Measurements from ENCODE around the gene C2CD4B. TPM values are rescaled to one million over a fixed set of nuclear protein-coding genes. Genes with fewer than 3 reads are reported as not detected.

The C2CD4B gene
- total RNA-seq, 8 experiments from 2014 or later = 0.11 to 0.87 (median 0.45) TPM; not detected in 3

GRCh38 chr15:62173215-62173614, 8.1 kb upstream of the C2CD4B start:
- ATAC-seq (replicated peaks in 6 of 8) = no peak
- in situ Hi-C loops (cut with MboI; ENCODE audit: low pct_unique_long_range_greater_than_20kb in 2 of 9, low sequenced_read_pairs in 9 of 9, unreplicated experiment in 9 of 9) = no loop called here
- H3K27ac ChIP-seq = no peak overlapping the region
- no peak overlapping the region for H3K4me3 ChIP-seq
- H3K4me1 ChIP-seq (replicated peaks in 1 of 2) = no peaks in the 10 kb centered on the region
- 56 to 100% (median 89%) methylated on average over 3 to 5 of the region's 5 CpGs; no CpG with 5 or more reads in 5 of the 10 experiments for WGBS, 10 experiments

GRCh38 chr15:62171882-62172281, 6.8 kb upstream of the C2CD4B start:
- 52 to 93% (median 68%) methylated on average over 3 to 7 of the region's 7 CpGs for WGBS, 10 experiments
- Histone ChIP-seq H3K4me3 (no peak overlapping the region), H3K27ac (no peak overlapping the region), H3K4me1 (replicated peaks in 1 of 2) (no peaks in the 10 kb centered on the region)
- in situ Hi-C loops (cut with MboI; ENCODE audit: low pct_unique_long_range_greater_than_20kb in 2 of 9, low sequenced_read_pairs in 9 of 9, unreplicated experiment in 9 of 9) = no loop called here
- no peak for ATAC-seq (replicated peaks in 6 of 8)

- no peak overlapping the region for H3K27ac ChIP-seq
- 66 to 96% (median 87%) methylated on average over 4 to 10 of the region's 11 CpGs; no CpG with 5 or more reads in 1 of the 10 experiments for WGBS, 10 experiments
- no peaks in the 10 kb centered on the region for H3K4me1 ChIP-seq (replicated peaks in 1 of 2)
- no peak for ATAC-seq (replicated peaks in 6 of 8)
- in situ Hi-C loops (cut with MboI; ENCODE audit: low pct_unique_long_range_greater_than_20kb in 2 of 9, low sequenced_read_pairs in 9 of 9, unreplicated experiment in 9 of 9) = no loop called here
- H3K4me3 ChIP-seq = no peak overlapping the region
Measured at GRCh38 chr15:62165793-62166375, 799 bp upstream of the C2CD4B start.

GRCh38 chr15:62164396-62165103, 535 bp downstream of the C2CD4B start:
- in situ Hi-C loops (cut with MboI; ENCODE audit: low pct_unique_long_range_greater_than_20kb in 2 of 9, low sequenced_read_pairs in 9 of 9, unreplicated experiment in 9 of 9) = no loop called here
- peak; percentile 38 to 82 (median 72) for ATAC-seq (replicated peaks in 6 of 8)
- Histone ChIP-seq H3K4me1 (replicated peaks in 1 of 2) (no peaks in the 10 kb centered on the region), H3K4me3 (peak overlapping the region; percentile 29 to 40 (median 31)), H3K27ac (no peak overlapping the region)
- 0 to 7% (median 1%) methylated on average over 3 to 14 of the region's 98 CpGs; no CpG with 5 or more reads in 6 of the 10 experiments for WGBS, 10 experiments

GRCh38 chr15:62164014-62164395, 1.1 kb downstream of the C2CD4B start:
- ATAC-seq (replicated peaks in 6 of 8) = peak in 7 of 8 experiments; percentile 19 to 79 (median 56)
- peak overlapping the region; percentile 29 to 40 (median 31) for H3K4me3 ChIP-seq
- 0 to 1% (median 1%) methylated on average over 4 to 41 of the region's 52 CpGs; no CpG with 5 or more reads in 7 of the 10 experiments for WGBS, 10 experiments

GRCh38 chr15:62163397-62164013, 1.6 kb downstream of the C2CD4B start:
- in situ Hi-C loops (cut with MboI; ENCODE audit: low pct_unique_long_range_greater_than_20kb in 2 of 9, low sequenced_read_pairs in 9 of 9, unreplicated experiment in 9 of 9) = no loop called here
- H3K27ac ChIP-seq = no peak overlapping the region
- peak overlapping the region in 1 of 5 donors; percentile 36 for H3K4me3 ChIP-seq
- H3K4me1 ChIP-seq (replicated peaks in 1 of 2) = no peaks in the 10 kb centered on the region
- 25 to 85% (median 53%) methylated on average over 7 to 29 of the region's 29 CpGs for WGBS, 10 experiments
- peak in 4 of 8 experiments; percentile 7 to 33 (median 14) for ATAC-seq (replicated peaks in 6 of 8)

More at GRCh38 chr15:62164014-62164395, 1.1 kb downstream of the C2CD4B start:
- Histone ChIP-seq H3K4me1 (replicated peaks in 1 of 2) (no peaks in the 10 kb centered on the region), H3K27ac (no peak overlapping the region)
- in situ Hi-C loops (cut with MboI; ENCODE audit: low pct_unique_long_range_greater_than_20kb in 2 of 9, low sequenced_read_pairs in 9 of 9, unreplicated experiment in 9 of 9) = no loop called here

GRCh38 chr15:62153228-62153627, 11.9 kb downstream of the C2CD4B start:
- in situ Hi-C loops (cut with MboI; ENCODE audit: low pct_unique_long_range_greater_than_20kb in 2 of 9, low sequenced_read_pairs in 9 of 9, unreplicated experiment in 9 of 9) = no loop called here
- Histone ChIP-seq H3K4me1 (replicated peaks in 1 of 2) (no peaks in the 10 kb centered on the region), H3K4me3 (no peak overlapping the region), H3K27ac (no peak overlapping the region)
- WGBS, 10 experiments = 0 to 81% (median 48%) methylated on average over 1 to 4 of the region's 4 CpGs; no CpG with 5 or more reads in 2 of the 10 experiments
- no peak for ATAC-seq (replicated peaks in 6 of 8)

GRCh38 chr15:62150445-62150844, 14.6 kb downstream of the C2CD4B start:
- H3K4me3 ChIP-seq = no peak overlapping the region
- no peak overlapping the region for H3K27ac ChIP-seq
- H3K4me1 ChIP-seq (replicated peaks in 1 of 2) = no peaks in the 10 kb centered on the region
- in situ Hi-C loops (cut with MboI; ENCODE audit: low pct_unique_long_range_greater_than_20kb in 2 of 9, low sequenced_read_pairs in 9 of 9, unreplicated experiment in 9 of 9) = no loop called here
- ATAC-seq (replicated peaks in 6 of 8) = no peak

- in situ Hi-C loops (cut with MboI; ENCODE audit: low pct_unique_long_range_greater_than_20kb in 2 of 9, low sequenced_read_pairs in 9 of 9, unreplicated experiment in 9 of 9) = no loop called here
- WGBS, 10 experiments = 18 to 100% (median 85%) methylated on average over 1 to 6 of the region's 6 CpGs
- no peak overlapping the region for H3K27ac ChIP-seq
- ATAC-seq (replicated peaks in 6 of 8) = no peak
- H3K4me3 ChIP-seq = no peak overlapping the region
- no peaks in the 10 kb centered on the region for H3K4me1 ChIP-seq (replicated peaks in 1 of 2)
Measured at GRCh38 chr15:62149729-62150128, 15.4 kb downstream of the C2CD4B start.

GRCh38 chr15:62147551-62147950, 17.5 kb downstream of the C2CD4B start:
- Histone ChIP-seq H3K27ac (no peak overlapping the region), H3K4me3 (no peak overlapping the region), H3K4me1 (replicated peaks in 1 of 2) (no peaks in the 10 kb centered on the region)
- WGBS, 10 experiments = 40 to 100% (median 63%) methylated on average over 1 to 5 of the region's 5 CpGs; no CpG with 5 or more reads in 1 of the 10 experiments
- in situ Hi-C loops (cut with MboI; ENCODE audit: low pct_unique_long_range_greater_than_20kb in 2 of 9, low sequenced_read_pairs in 9 of 9, unreplicated experiment in 9 of 9) = no loop called here
- no peak for ATAC-seq (replicated peaks in 6 of 8)

- Histone ChIP-seq H3K4me3 (no peak overlapping the region), H3K4me1 (replicated peaks in 1 of 2) (no peaks in the 10 kb centered on the region), H3K27ac (no peak overlapping the region)
- ATAC-seq (replicated peaks in 6 of 8) = no peak
- in situ Hi-C loops (cut with MboI; ENCODE audit: low pct_unique_long_range_greater_than_20kb in 2 of 9, low sequenced_read_pairs in 9 of 9, unreplicated experiment in 9 of 9) = no loop called here
- WGBS, 10 experiments = 33 to 93% (median 80%) methylated on average over 1 to 3 of the region's 3 CpGs; no CpG with 5 or more reads in 5 of the 10 experiments
Measured at GRCh38 chr15:62147149-62147548, 17.9 kb downstream of the C2CD4B start.

- no peak for ATAC-seq (replicated peaks in 6 of 8)
- Histone ChIP-seq H3K4me1 (replicated peaks in 1 of 2) (no peaks in the 10 kb centered on the region), H3K27ac (no peak overlapping the region), H3K4me3 (no peak overlapping the region)
- in situ Hi-C loops (cut with MboI; ENCODE audit: low pct_unique_long_range_greater_than_20kb in 2 of 9, low sequenced_read_pairs in 9 of 9, unreplicated experiment in 9 of 9) = no loop called here
- WGBS, 10 experiments = 57 to 100% (median 88%) methylated on average over 1 to 9 of the region's 10 CpGs
Measured at GRCh38 chr15:62145015-62145735, 19.9 kb downstream of the C2CD4B start.

- no peak overlapping the region for H3K4me3 ChIP-seq
- in situ Hi-C loops (cut with MboI; ENCODE audit: low pct_unique_long_range_greater_than_20kb in 2 of 9, low sequenced_read_pairs in 9 of 9, unreplicated experiment in 9 of 9) = no loop called here
- no peak for ATAC-seq (replicated peaks in 6 of 8)
- WGBS, 10 experiments = 27 to 69% (median 60%) methylated on average over 1 to 3 of the region's 3 CpGs; no CpG with 5 or more reads in 1 of the 10 experiments
- H3K4me1 ChIP-seq (replicated peaks in 1 of 2) = no peaks in the 10 kb centered on the region
- H3K27ac ChIP-seq = no peak overlapping the region
Measured at GRCh38 chr15:62142736-62143135, 22.3 kb downstream of the C2CD4B start.
